Measurements from ENCODE around the gene SIN3B. TPM values are rescaled to one million over a fixed set of nuclear protein-coding genes. Genes with fewer than 3 reads are reported as not detected.

The SIN3B gene
- polyA plus RNA-seq, 1 of the 3 experiments (the other 2 are of a cell fraction), result 29.7 TPM

DNA sequence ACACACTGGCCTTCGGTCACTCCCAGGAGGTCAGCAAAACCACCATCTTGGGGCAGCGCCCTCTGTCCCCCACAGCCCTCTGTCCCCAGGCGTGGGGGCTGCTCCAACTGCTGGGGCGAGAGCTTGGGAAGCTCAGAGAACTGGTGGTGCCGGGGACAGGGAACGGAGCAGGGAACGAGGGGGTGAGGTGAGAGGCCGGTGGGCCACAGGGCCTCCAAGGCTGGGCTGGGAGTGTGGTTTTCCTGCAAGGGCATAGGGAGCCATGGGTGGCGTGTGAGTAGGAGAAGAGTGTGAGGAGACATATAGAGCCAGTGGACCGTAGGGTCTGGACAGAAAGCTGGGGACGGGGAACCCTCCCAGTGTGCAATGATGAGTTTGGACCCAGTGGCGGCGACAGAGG is 93.8 kb downstream of the SIN3B start (continued):
- TF ChIP-seq REST (IDR thresholded peaks at IDR 0.05; ENCODE audit: low read depth, low read length), result no peak
- no peak for TF ChIP-seq SIN3A (IDR thresholded peaks at IDR 0.05; ENCODE audit: borderline replicate concordance, low read depth, low read length)
- no peak for TF ChIP-seq FOXJ3 (CRISPR knock-in tag; IDR thresholded peaks at IDR 0.05)

DNA sequence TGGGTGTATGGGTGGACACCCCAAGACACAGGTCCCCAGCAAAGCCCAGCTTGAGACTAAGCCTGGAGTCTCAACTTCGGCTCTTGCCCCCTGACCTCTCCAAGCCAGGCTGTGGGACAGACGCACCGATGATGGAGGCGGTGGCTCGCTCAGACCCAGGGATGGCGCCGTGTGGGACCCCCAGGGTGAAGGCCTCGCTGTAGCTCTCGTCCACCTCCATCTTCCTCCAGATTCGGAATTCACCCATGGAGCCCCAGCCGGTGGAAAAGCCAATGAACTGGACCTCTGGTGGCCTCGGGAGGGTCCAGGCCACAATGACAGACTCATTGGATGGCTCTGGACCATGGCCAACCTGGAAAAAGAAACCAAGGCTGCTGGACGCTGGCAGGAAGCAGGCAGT is 98.7 kb downstream of the SIN3B start:
- Histone ChIP-seq H4K20me1 (ENCODE audit: insufficient read depth) (no peaks in the 10 kb centered on the region), H3K27me3 (ENCODE audit: insufficient read depth) (no peaks in the 10 kb centered on the region; the same call in 1 of the 2 replicates), H3K9ac (no peak overlapping the region), H3K36me3 (replicated peaks in 1 of 2; ENCODE audit: control insufficient read depth in 1 of 2, insufficient read depth in 2 of 2, low read length in 1 of 2) (no peaks in the 10 kb centered on the region), H3K27ac (ENCODE audit: low read depth in 2 of 2, low read length in 1 of 2) (no peak overlapping the region), H3K4me3 (ENCODE audit: low read depth in 2 of 2, low read length in 1 of 2) (no peak overlapping the region), H3F3A (replicated peaks; ENCODE audit: insufficient read depth) (no peaks in the 10 kb centered on the region), H3K79me2 (ENCODE audit: insufficient read depth) (no peaks in the 10 kb centered on the region), H3K4me1 (ENCODE audit: control insufficient read depth in 1 of 2, insufficient read depth in 2 of 2, low read depth in 1 of 2, low read length in 1 of 2) (no peaks in the 10 kb centered on the region), H2AFZ (ENCODE audit: low read depth) (no peak overlapping the region), H3K9me3 (no peaks in the 10 kb centered on the region), H3K9me2 (no peaks in the 10 kb centered on the region), H3K4me2 (no peak overlapping the region)
- TF ChIP-seq EZH2phosphoT487 (IDR thresholded peaks at IDR 0.05; ENCODE audit: borderline replicate concordance, low read depth) (no peak), RXRA (IDR thresholded peaks at IDR 0.05; ENCODE audit: borderline replicate concordance, low read depth) (no peak), ELF1 (IDR thresholded peaks at IDR 0.05) (no peak), GABPA (IDR thresholded peaks at IDR 0.05; ENCODE audit: low read depth) (no peak), TCF12 (IDR thresholded peaks at IDR 0.05) (no peak), NFIC (IDR thresholded peaks at IDR 0.05; ENCODE audit: borderline replicate concordance) (no peak), SMC3 (IDR thresholded peaks at IDR 0.05; ENCODE audit: low read depth, low read length) (no peak), ZBTB33 (IDR thresholded peaks at IDR 0.05; ENCODE audit: borderline replicate concordance, low read depth) (no peak), CHD2 (IDR thresholded peaks at IDR 0.05; ENCODE audit: low read length, partially characterized antibody) (no peak), MXI1 (IDR thresholded peaks at IDR 0.05; ENCODE audit: low read depth, low read length) (no peak), RCOR1 (IDR thresholded peaks at IDR 0.05; ENCODE audit: low read length) (no peak), RFX5 (IDR thresholded peaks at IDR 0.05; ENCODE audit: low read length) (no peak)
- TF ChIP-seq, protein P1, sequence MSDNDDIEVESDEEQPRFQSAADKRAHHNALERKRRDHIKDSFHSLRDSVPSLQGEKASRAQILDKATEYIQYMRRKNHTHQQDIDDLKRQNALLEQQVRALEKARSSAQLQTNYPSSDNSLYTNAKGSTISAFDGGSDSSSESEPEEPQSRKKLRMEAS (IDR thresholded peaks at IDR 0.05; ENCODE audit: low read depth), result no peak
- TF ChIP-seq, protein P2, sequence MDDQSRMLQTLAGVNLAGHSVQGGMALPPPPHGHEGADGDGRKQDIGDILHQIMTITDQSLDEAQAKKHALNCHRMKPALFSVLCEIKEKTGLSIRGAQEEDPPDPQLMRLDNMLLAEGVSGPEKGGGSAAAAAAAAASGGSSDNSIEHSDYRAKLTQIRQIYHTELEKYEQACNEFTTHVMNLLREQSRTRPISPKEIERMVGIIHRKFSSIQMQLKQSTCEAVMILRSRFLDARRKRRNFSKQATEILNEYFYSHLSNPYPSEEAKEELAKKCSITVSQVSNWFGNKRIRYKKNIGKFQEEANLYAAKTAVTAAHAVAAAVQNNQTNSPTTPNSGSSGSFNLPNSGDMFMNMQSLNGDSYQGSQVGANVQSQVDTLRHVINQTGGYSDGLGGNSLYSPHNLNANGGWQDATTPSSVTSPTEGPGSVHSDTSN (IDR thresholded peaks at IDR 0.05), result no peak
- no peak for DNase-seq
- CTCF ChIA-PET, result no interaction called here
- POLR2A ChIA-PET, result no interaction called here
- 60% methylated on average over 4 of the region's 13 CpGs for WGBS (ENCODE audit: low lambda C conversion rate)

Data from SK-N-SH (cell line).